A673 (cell line): ENCODE measurements around the gene COQ5. TPM values are rescaled to one million over a fixed set of nuclear protein-coding genes. Genes with fewer than 3 reads are reported as not detected.

ENCODE experiments used
- BruUV-seq: library from RNA; stranded (reverse); fragments of 400-500 nt; replicated peaks from 2 replicates; lab custom pipeline; 2021; lab: Mats Ljungman, UMichigan
- CTCF ChIA-PET: fragments of 300-600 bp; sonication (Branson Sonifier 250); formaldehyde crosslinking; loops from one replicate; lab custom pipeline; 2022; ENCODE audit warnings: antibody characterized with exemption; lab: Charles Lee
- POLR2A ChIA-PET: fragments of 300-600 bp; sonication (Branson Sonifier 250); formaldehyde crosslinking; loops from one replicate; lab custom pipeline; 2022; ENCODE audit warnings: antibody characterized with exemption; ENCODE audit not compliant: low non-redundant PET; lab: Charles Lee
- DNase-seq: peaks from one replicate; pipeline ENCODE4 v3.0.0-alpha.2; 2015; ENCODE audit warnings: low spot score
- H3K27ac ChIP-seq: fragments of 200-600 bp; sonication (generic); 2 replicates; pipeline ENCODE4 v1.5.1; 2016; ENCODE audit warnings: mixed run types, low read depth, mild to moderate bottlenecking, mixed read lengths, antibody characterized with exemption, low read length; ENCODE audit not compliant: poor library complexity, severe bottlenecking
- H3K27me3 ChIP-seq: fragments of 200-600 bp; sonication (generic); replicated peaks from 2 replicates; pipeline ENCODE4 v1.6.1; 2017; ENCODE audit warnings: mixed run types, low read depth, mild to moderate bottlenecking, mixed read lengths, antibody characterized with exemption, low read length; ENCODE audit not compliant: insufficient read depth, poor library complexity
- H3K36me3 ChIP-seq: fragments of 200-600 bp; sonication (generic); 2 replicates; pipeline ENCODE4 v1.6.1; 2016; ENCODE audit warnings: mixed run types, mild to moderate bottlenecking, mixed read lengths, antibody characterized with exemption, low read length; ENCODE audit not compliant: insufficient read depth, poor library complexity, severe bottlenecking
- H3K4me1 ChIP-seq: fragments of 200-600 bp; sonication (generic); 2 replicates; pipeline ENCODE4 v1.6.1; 2017; ENCODE audit warnings: mixed run types, mild to moderate bottlenecking, mixed read lengths, antibody characterized with exemption, low read length; ENCODE audit not compliant: insufficient read depth, poor library complexity, severe bottlenecking
- H3K4me3 ChIP-seq: fragments of 200-600 bp; sonication (generic); 2 replicates; pipeline ENCODE4 v1.5.1; 2016; ENCODE audit warnings: low read depth, mixed run types, mild to moderate bottlenecking, mixed read lengths, low read length; ENCODE audit not compliant: poor library complexity, severe bottlenecking
- H3K9me3 ChIP-seq: fragments of 200-600 bp; sonication (generic); 2 replicates; pipeline ENCODE4 v1.6.1; 2016; ENCODE audit warnings: mixed run types, low read depth, mild to moderate bottlenecking, mixed read lengths, antibody characterized with exemption, low read length; ENCODE audit not compliant: poor library complexity, severe bottlenecking
- CTCF ChIP-seq: fragments of 300-800, 200-600 bp; sonication (generic); conservative IDR thresholded peaks from 2 replicates; pipeline ENCODE4 v1.5.1; 2017; ENCODE audit warnings: low read depth, mild to moderate bottlenecking, antibody characterized with exemption, low read length, moderate library complexity, mixed read lengths
- EZH2 ChIP-seq: fragments of 200-600 bp; sonication (generic); IDR thresholded peaks from 2 replicates; pipeline ENCODE4 v1.6.1; 2017; ENCODE audit warnings: borderline replicate concordance, low read depth, mild to moderate bottlenecking, mixed read lengths, antibody characterized with exemption, low read length; ENCODE audit not compliant: poor library complexity, severe bottlenecking
- intact Hi-C: fragments of 100-400 bp; cut with micrococcal nuclease; formaldehyde crosslinking; loops from one replicate; pipeline ENCODE4 v1.10.0; 2022; ENCODE audit not compliant: unreplicated experiment
- total RNA-seq: library from RNA; stranded (reverse); gene quantifications from 2 replicates; pipeline ENCODE4 v1.2.3, GENCODE V29; 2021

Gene COQ5
- total RNA-seq, 1 experiment from 2014 or later, result 36.5 TPM

GRCh38 chr12:120498870-120499515 is 30.0 kb downstream of the COQ5 start:
- Histone ChIP-seq H3K4me3 (no peak overlapping the region), H3K9me3 (no peaks in the 10 kb centered on the region), H3K27ac (peak overlapping the region; percentile 1), H3K27me3 (no peaks in the 10 kb centered on the region), H3K36me3 (peaks cover 42% of the 10 kb centered on the region), H3K4me1 (peaks cover 17% of the 10 kb centered on the region)
- CTCF ChIA-PET, result no interaction called here
- DNase-seq, result no peak
- TF ChIP-seq EZH2, result no peak
- no peak for TF ChIP-seq CTCF
- BruUV-seq, result no TSS peak
- POLR2A ChIA-PET, result interaction anchor here (0.6 kb wide), 1 partner anchor 16 kb away, joined by 3 read pairs; no protein-coding TSS in a partner anchor
- intact Hi-C loops, result no loop called here

GRCh38 chr12:120497524-120498150 is 31.3 kb downstream of the COQ5 start:
- ChIA-PET CTCF (interaction anchor here (0.6 kb wide), 1 partner anchor 85 kb away, joined by 3 read pairs; no protein-coding TSS in a partner anchor), POLR2A (no interaction called here)
- H3K36me3 ChIP-seq, result peaks cover 34% of the 10 kb centered on the region
- peak overlapping the region; percentile 93 for H3K4me3 ChIP-seq
- intact Hi-C loops, result loop anchor here (2.0 kb wide), 1 partner anchor 29 kb away; the partner anchor contains the start of gene SRSF9
- H3K9me3 ChIP-seq, result no peaks in the 10 kb centered on the region
- BruUV-seq, result no TSS peak
- TF ChIP-seq EZH2 (no peak), CTCF (no peak)
- no peak overlapping the region for H3K27ac ChIP-seq
- H3K4me1 ChIP-seq, result peaks cover 17% of the 10 kb centered on the region
- DNase-seq, result no peak
- H3K27me3 ChIP-seq, result no peaks in the 10 kb centered on the region

GRCh38 chr12:120496413-120497340 is 32.3 kb downstream of the COQ5 start:
- POLR2A ChIA-PET, result interaction anchor here (0.5 to 0.7 kb wide), 5 partner anchors 24 to 1872 kb away, joined by 4 to 10 read pairs (median 6); partner anchors contain the start of gene POP5

More at GRCh38 chr12:120496413-120497340, 32.3 kb downstream of the COQ5 start:
- Histone ChIP-seq H3K9me3 (no peaks in the 10 kb centered on the region), H3K4me1 (peaks cover 17% of the 10 kb centered on the region), H3K4me3 (peak overlapping the region; percentile 93), H3K36me3 (peaks cover 34% of the 10 kb centered on the region), H3K27me3 (no peaks in the 10 kb centered on the region), H3K27ac (peak overlapping the region; percentile 83)
- TF ChIP-seq EZH2 (no peak), CTCF (0 out of 2 replicates have a peak, but pooled peaks have one; percentile 23)
- no TSS peak for BruUV-seq
- peak; percentile 72 for DNase-seq
- CTCF ChIA-PET, result interaction anchor here (0.6 kb wide), 1 partner anchor 86 kb away, joined by 3 read pairs; no protein-coding TSS in a partner anchor
- intact Hi-C loops, result loop anchor here (2.0 kb wide), 1 partner anchor 28 kb away; the partner anchor contains the start of gene SRSF9
